Activated CD4-positive, alpha-beta T cell treated with anti-CD3 and anti-CD28 coated beads, Interleukin-10, Interleukin-2, amounts not matched to agents 100 ng/mL and 50 ng/mL, durations not matched to agents 16 hours and 8 hours (primary cell): Measurements from ENCODE around the gene COL24A1.
A peak's percentile ranks its signal among the peaks of the same experiment; 100 is the strongest.

Source experiments
- DNase-seq: peaks from one replicate; pipeline ENCODE4 v3.0.0-alpha.2; 2020

Gene COL24A1

GRCh38 chr1:86156566-86157455 lies at the start of gene COL24A1:
Gene COL24A1 (minus strand): TSS chr1:86156772. CDS start chr1:86156396, 376 bp downstream.
- DNase-seq, result peak; percentile 2

- no peak for DNase-seq
Observed at GRCh38 chr1:86205741-86206140, 49.2 kb upstream of the COL24A1 start.

GRCh38 chr1:86202552-86203340 lies 46.2 kb upstream of the COL24A1 start:
- no peak for DNase-seq

GRCh38 chr1:86201311-86201710 lies 44.7 kb upstream of the COL24A1 start:
- no peak for DNase-seq

GRCh38 chr1:86200901-86201300 lies 44.3 kb upstream of the COL24A1 start:
- DNase-seq, result no peak

- DNase-seq, result no peak
Observed at GRCh38 chr1:86197206-86197855, 40.8 kb upstream of the COL24A1 start.

- no peak for DNase-seq
Observed at GRCh38 chr1:86195281-86195680, 38.7 kb upstream of the COL24A1 start.

GRCh38 chr1:86194491-86195034 lies 38.0 kb upstream of the COL24A1 start:
- no peak for DNase-seq

- DNase-seq, result no peak
Observed at GRCh38 chr1:86192417-86192816, 35.8 kb upstream of the COL24A1 start.

GRCh38 chr1:86191958-86192357 lies 35.4 kb upstream of the COL24A1 start:
- no peak for DNase-seq

GRCh38 chr1:86190873-86191272 lies 34.3 kb upstream of the COL24A1 start:
- no peak for DNase-seq

- no peak for DNase-seq
Observed at GRCh38 chr1:86184426-86184825, 27.9 kb upstream of the COL24A1 start.

GRCh38 chr1:86183810-86184209 lies 27.2 kb upstream of the COL24A1 start:
- no peak for DNase-seq

GRCh38 chr1:86176226-86176625 lies 19.7 kb upstream of the COL24A1 start:
- DNase-seq, result no peak

GRCh38 chr1:86175756-86176155 lies 19.2 kb upstream of the COL24A1 start:
- no peak for DNase-seq

GRCh38 chr1:86169625-86170024 lies 13.1 kb upstream of the COL24A1 start:
- DNase-seq, result no peak

- no peak for DNase-seq
Observed at GRCh38 chr1:86159800-86160199, 3.2 kb upstream of the COL24A1 start.

- no peak for DNase-seq
Observed at GRCh38 chr1:86155807-86156565, 586 bp downstream of the COL24A1 start.

GRCh38 chr1:86155051-86155806 lies 1.3 kb downstream of the COL24A1 start:
- DNase-seq, result no peak

GRCh38 chr1:86154571-86155050 lies 2.0 kb downstream of the COL24A1 start:
- no peak for DNase-seq

- no peak for DNase-seq
Observed at GRCh38 chr1:86153836-86154235, 2.7 kb downstream of the COL24A1 start.
